ENCODE data around the gene ARL15.
"Not testable (repeated sequence)": the region's sequence is repeated elsewhere in the genome, so short reads cannot be mapped to it uniquely, and the experiment has no call there.

Gene ARL15

DNA sequence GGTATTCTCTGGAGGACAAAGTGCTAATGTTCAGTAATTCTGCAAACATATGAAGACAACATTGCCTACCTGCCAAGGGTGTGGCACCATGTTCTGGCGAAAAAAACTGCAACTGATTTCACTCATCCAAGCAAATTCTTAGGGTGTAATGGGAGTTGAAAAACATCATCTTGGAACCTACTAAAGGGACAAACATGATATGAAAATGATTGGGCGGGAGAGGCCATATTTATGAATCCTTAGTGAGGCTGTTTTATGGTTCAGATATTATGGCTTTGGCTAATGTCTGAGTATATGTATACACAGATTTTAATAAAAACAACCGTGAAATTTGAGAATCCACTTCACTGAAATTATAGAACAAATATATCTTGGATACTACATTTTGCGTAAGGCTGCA lies 225.7 kb downstream of the ARL15 start:
- no peak for DNase-seq

DNA sequence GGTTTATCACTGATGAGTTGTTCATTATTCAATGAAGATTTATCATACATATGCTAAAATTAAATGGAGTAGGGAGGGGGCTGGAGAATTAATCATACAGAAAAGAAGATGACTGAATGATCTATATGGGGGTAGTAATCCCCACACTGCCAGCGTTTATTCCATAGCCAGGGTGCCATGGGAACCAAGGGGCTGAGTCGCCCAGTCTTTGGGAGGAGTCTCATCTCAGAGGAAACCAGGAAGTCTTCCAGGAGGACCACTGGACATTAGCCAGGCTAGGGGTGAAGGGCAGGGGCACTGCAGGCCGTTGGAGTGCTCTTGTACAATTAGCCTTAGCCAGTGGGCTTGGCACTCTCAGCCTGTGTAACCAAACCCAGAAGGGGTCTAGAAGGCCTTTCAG lies 226.5 kb downstream of the ARL15 start:
- DNase-seq: no peak

DNA sequence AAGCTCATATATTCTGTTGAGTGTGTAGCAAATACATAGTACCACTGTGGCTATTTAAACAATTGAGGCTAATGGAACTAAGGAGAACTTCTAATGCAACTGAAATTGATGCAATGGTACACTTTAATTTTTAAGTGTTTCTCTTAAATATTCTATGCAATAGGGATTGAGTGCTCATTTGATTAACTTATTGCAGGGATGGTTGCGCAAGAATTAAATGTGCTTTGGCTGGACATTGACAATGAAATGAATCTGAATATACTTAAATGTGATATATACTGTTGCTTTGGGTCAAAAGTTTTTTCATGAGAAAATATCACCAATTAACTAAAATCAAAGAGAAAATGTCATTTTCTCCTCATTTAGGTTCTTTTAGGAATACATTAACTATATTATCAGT lies 227.1 kb downstream of the ARL15 start:
- DNase-seq: no peak

DNA sequence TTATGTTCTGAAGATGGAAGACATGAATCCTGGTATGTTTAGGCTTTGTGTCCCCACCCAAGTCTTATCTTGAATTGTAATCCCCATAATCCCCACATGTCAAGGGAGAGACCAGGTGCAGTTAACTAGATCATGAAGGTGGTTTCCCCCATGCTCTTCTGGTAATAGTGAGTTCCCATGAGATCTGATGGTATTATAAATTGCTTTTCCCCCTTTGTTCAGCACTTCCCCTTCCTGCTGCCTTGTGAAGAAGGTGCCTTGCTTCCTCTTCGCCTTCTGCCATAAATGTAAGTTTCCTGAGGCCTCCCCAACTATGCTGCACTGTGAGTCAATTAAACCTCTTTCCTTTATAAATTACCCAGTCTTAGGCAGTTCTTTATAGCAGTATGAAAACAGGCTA lies 229.0 kb downstream of the ARL15 start:
- no peak for DNase-seq

DNA sequence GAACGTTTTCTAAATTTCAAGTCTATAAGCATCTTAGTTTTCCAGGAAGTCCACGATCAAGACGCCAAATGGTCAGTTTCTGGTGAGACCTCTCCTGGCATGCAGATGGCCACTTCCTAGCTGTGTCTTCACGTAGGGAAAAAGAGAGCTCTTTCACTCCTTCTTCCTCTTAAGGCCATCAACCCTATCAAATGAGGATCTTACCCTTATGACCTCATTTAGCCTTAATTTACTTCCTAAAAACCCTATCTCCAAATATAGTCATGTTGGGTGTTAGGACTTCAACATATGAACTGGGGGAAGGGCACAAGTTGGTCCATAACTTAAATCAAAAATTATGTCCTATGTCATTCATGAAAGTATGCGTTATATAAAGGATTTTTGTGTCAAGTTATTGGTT lies 229.5 kb downstream of the ARL15 start:
- no peak for DNase-seq

DNA sequence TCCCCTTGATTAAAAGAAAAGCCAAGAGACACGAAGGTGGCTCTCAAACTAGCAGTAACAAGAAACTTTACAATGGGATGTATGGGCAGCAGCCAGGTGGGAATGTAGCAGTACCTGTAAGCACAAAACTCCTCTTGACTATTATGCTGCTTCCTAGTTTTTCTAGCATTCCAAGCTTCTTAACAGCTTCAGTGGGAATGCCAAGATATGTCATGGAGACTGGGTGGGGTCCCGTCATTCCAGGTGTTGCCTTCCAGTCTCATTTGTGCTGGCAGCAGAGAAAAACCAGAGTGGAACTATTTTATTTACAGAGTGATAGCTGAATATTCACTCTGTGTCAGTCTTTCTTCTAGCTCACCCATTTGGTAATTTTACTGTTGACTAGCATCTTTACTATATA lies 236.6 kb downstream of the ARL15 start:
- no peak for DNase-seq

DNA sequence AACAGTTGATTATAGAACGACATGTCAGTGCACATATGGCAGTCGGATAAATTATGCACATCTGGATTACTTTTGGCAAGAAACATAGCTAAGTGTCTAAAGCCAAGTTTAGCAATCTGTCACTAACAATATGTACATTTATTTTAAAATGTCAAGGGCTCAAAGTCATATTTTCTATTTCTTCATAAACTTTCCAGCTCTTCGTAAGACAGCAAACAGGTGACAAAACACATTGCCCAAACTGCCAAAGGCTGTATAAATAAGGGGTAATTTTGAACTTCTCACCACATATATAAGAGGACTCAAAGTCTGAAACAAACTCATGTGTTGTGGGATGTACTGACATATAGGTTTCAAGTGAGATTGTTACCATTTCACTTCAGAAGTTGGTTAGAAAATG lies 237.2 kb downstream of the ARL15 start:
- peak; percentile 77 for DNase-seq

DNA sequence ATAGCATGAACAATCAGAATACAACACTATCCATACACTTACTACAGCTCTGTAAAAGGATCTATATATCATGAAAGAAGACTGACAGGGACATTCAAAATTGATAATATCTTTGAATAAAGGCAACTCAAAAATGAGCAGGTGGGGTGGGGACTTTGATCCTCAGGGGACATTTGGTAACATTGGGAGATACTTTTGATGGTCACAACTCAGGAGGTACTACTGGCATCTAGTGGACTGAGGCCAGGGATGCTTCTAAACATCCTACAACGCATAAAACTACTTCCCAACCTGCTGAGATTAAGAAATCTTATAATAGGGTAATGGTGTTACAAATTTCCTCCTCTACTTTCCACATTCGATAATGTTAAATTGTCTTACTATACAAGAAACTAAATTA lies 243.9 kb downstream of the ARL15 start:
- DNase-seq: no peak

DNA sequence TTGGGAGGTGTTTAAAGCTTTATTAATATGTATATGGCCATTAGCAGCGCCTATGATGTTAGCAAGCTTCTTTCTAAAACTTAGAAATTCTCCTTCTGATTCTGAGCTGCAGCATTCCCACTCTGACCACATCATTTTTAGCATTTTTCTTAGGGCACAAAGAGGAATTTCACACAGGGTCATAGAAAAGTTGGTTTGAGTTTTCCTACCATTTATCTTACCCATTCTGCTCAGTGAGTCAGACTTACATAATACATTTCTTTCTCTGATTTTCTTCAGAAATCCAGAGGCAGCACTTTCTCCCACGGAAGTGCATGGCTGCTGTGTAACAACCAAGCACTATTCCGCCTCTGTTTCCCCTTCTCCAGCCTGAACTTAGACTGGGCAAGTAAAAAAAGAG lies 246.6 kb downstream of the ARL15 start:
- no peak for DNase-seq

DNA sequence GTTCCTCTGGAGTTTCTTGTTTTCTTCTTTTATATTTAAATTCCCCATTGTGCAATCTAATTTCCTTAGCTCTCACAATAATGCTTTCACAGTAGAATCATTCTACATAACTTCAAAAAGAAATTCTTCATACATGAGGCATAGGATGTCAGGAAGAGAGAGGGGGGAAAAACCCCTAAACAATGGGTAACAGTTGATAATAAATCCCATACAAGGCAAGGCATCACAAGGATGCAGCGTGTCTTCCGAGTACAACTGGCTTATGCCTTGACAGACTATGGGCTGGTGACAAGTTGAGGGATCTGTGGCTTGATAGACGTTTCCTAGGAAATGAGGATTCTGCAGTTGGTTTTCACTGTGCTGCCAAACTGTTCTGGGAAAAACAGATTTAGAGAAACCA lies 247.4 kb downstream of the ARL15 start:
- no peak for DNase-seq

DNA sequence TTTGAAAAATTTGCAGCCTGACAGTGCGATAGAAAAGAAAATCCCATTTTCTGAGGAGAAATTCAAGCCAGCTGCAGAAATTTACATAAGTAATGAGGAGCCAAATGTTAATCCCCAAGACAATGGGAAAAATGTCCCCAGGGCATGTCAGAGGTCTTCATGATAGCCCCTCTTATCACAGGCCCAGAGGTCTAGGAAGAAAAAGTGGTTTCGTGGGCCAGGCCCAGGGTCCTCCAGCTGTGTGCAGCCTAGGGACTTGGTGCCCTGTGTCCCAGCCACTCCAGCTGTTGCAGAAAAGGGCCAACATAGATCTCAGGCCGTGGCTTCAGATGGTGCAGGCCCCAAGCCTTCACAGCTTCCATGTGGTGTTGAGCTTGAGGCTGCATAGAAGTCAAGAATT lies 249.5 kb downstream of the ARL15 start:
- DNase-seq: not testable (repeated sequence)

DNA sequence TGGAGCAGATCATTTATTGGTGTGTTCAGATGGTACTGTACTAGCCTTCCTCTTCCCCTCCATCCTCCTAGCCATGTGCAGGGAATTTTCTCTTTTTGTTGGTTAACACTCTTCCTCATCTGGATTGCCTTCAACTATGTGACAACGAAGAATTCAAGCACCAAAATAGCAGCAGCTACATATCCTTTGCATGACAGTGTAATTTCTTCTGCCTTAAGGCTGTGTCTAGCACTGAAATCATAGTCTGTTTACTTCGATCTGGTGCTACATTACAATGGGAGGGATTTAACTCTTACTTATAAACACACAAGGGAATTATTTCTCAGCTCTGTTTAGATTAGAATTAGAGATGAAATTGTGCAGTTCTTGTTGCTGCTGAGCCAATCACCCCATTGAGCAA lies 260.4 kb downstream of the ARL15 start:
- no peak for DNase-seq

DNA sequence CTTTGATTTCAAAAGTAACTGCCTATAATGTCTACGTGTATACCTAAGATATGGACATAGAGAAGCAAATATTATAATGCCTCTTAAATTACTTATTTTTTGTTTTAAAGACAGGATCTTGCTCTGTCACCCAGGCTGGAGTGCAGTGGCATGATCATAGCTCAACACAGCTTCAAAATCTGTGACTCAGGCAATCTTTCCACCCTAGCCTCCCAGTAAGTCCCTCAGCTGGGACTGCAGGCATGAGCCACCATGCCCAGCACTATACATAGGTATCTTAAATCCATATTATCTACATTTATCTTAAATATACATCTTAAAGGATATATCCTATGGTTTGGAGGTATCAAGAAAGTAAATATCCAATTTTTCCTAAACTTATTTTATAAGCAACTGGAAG lies 261.2 kb downstream of the ARL15 start:
- no peak for DNase-seq

DNA sequence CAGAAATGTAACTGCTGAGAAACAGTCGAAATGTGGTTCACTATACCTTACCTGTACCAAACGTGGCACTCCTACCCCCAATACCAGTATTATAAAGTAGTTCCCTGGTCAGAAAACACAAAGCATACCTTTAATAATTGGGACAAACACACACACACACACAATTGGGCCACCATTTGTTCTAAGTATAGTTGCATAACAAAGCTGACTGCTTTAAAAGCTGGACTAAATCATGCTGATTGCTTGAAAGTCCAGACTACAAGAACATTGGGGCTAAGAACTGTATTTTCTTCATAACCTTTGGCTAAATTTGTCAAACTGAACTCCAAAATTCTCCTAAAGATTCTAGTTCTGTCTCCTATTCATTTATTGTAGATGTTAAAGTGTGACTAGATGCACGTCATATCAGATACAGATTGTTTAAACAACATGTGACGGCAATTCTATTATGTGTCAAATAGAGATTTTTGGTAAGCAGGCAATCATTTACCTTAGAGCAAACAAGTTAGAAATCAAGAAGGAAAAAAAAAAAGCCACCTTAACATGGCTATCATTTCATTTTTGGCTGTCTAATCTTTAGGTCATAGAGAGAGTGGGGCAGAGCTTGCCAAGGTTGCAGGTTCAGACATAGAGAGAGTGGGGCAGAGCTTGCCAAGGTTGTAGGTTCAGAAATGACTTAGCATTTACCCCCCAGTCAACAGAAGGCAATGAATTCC lies 265.1 kb downstream of the ARL15 start:
- no peak for DNase-seq

DNA sequence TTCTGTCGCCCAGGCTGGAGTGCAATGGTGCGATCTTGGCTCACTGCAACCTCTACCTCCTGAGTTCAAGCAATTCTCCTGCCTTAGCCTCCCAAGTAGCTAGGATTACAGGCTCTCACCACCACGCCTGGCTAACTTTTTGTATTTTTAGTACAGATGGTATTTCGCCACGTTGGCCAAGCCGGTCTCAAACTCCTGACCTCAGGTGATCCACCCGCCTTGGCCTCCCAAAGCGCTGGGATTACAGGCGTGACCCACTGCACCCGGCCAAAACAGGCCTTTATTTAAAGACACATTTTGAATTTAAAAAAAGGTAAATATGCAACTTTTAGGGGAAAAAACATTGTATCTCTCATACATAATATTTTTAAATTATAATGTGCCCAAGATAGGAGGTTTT lies 266.1 kb downstream of the ARL15 start:
- DNase-seq: not testable (repeated sequence)

DNA sequence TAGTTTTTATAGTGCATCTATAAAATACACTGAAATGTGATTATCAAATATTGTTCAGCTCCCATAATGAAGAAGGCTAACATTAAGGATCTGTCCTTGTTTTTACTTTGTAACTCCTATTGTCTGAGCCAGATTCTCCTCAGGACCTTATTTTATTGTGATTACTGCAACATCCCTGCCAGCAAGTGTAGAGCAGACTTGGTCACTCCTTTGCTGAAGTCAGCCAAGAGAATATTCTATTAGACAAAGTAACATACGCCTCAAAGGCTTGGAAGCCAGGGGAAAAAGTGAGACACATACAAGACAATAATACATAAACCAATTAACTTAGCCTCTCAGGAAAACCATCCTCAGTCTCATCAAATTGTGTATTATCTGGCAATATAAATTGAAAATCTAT lies 269.6 kb downstream of the ARL15 start:
- no peak for DNase-seq

DNA sequence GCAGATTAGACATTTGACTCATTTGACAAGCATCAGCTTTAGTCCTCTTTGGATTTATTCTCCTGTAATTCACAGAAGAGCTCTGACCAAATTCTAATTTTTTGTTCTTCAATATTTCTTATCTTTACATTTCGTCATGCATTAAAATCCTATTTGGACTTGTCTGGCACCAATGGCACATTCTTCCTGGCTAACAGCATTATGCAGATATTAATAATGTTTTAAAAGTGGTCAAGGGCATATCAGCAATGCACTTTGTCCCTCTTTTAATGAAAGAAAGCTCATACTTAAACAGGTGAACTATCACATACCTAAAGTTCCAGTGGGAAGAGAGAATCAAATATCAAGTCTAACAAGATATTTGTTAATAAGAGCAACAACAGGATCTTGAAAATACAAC lies 270.4 kb downstream of the ARL15 start:
- no peak for DNase-seq

DNA sequence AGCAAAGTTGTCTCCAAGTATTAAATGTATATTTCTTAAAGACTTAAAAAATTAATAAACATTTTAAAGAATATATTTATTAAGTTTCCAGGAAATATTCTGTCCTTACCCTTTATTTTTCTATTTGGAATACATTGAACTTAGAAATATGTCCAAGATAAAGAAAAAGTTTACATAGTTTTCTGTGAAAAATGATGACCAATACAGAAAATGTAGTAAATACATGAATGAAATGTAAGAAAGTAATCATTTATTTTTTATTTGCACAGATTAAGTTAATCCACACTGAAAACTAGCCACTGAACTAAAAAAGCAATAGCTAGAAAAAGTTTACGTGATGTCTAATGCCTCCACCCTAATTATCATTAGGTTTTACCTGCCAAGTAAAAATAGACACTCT lies 273.2 kb downstream of the ARL15 start:
- DNase-seq: no peak

DNA sequence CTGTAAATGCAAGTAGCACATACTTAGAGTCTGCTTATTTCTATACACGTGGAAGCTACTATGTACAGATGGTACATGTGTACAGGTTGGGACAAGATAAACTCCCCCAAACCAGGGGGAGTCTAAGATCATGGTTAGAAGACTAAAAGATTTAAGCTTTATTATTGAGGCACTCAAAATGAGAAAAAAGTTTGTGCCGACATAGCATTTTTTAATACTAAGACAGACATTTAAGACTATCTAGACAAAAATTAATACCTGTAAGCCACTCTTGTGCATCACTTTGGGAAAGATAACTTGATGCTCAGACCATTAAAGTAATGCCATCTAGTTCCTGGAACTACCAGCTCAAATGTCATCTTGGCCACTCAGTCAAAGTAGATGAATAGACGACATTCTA lies 279.4 kb downstream of the ARL15 start:
- no peak for DNase-seq

DNA sequence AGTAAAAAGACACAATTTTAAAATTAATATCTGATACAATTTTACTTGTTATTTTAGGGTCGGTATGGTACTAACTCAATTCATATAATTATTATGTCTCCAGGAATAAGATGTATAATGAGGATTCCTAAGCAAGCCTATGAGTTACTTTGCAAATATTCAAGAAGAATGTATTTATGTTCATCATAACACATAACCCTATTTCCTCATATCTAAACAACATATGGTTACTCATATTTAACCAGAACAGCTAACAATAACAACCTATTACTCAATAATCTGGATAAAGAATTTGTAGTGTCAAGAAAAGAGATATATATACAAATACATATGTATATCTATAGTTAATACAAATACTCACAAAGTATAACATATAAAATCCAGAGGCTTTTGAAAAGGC lies 285.9 kb downstream of the ARL15 start:
- DNase-seq: no peak

DNA sequence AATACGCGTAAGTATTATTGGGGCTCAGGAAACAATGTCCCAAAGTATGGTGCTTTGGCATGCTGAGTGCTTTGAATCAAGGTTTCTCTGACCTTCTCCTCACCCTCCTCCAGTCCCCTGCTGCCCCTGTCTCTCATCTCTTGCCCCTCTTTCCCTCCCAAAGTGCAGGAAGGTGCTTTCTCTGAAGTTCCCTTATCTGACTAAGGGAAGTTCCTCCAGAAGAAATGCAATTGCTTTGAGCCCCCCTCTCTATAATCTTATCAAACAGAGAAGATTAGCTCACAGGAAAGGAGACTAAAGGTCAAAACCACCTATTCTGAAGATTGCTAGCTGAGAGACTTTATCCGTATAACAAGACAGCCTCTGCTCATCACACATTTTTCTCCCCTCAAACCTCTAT lies 288.1 kb downstream of the ARL15 start:
- DNase-seq: no peak

DNA sequence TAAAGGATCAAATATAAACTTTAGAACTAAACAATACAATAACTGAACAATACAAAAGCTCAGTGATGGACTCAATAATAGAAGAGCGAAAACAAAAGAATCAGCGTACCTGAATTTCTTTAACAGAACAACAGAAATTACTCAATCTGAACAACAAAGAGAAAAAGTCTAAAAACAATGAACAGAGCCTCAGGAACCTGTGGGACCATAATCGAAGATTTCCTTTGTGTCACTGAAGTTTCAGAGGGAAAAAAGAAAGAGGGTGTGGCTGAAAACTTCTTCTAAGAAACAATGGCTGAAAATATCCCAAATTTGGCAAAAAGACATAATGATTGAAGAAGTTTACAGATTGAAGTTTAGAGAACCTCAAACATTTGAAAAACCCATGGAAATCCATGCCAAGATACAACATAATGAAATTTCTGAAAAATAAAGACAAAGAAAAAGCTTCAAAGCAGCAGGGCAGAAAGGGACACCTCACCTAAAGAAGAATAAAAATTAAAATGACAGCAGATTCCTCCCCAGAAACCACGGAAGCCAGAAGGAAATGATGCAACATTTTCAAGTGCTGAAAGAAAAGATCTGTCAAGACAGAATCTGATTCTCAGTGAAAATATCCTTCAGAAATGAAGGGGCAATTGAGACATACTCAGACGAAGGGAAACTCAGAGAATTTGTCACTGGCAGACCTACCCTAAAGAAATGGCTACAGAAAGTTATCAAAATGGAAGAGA lies 288.8 kb downstream of the ARL15 start:
- no peak for DNase-seq

DNA sequence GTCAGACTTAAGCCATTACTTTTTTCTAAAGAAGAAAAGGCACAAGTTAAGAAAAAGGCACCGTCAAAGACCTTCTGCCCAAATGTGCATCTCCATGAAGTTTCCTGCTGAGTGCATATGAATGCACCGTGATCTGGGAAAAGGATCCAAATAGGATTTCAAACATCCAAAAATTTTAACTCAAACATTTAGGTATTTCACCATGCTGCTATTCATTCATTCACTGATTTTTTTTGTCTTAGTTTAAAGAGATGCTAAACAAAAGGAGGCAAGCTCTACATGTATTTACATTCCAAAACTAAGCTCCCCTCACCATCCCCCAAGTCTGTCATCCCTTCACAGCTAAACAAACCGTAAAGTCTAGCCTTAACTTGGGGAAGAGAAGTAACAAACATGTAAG lies 291.9 kb downstream of the ARL15 start:
- no peak for DNase-seq

DNA sequence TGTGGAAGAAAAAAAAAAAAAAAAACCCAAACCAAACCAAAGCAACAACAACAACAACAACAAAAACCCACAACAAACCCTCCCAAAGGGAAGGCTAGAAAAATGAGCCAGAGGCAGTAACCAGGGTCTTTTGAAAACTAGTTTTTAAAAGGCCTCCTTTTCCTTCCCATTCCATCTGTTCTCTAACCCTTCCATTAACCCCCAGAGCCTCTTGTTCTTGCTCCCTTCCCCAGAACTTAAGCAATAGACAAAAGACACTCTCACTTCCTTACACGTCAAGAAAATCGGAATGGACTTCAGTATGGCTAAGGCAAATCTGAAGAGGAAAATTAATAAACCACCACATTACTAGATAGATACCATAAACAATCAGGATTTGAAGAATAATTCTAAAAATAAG lies 292.8 kb downstream of the ARL15 start:
- DNase-seq: no peak

All from NCI-H1694 treated with DMSO at 0.1 percent for 48 hours (cell line).